Right lobe of liver (tissue), 6 donors: ENCODE measurements around the gene SLC25A26. TPM values are rescaled to one million over a fixed set of nuclear protein-coding genes. Genes with fewer than 3 reads are reported as not detected.

ENCODE experiments used
- ATAC-seq, 4 donors: fragments of 200-7000 bp; cut with Tn5 transposase; one replicate each; pipeline ENCODE4 v1.9.1; 2020; ENCODE audit warnings: mild to moderate bottlenecking in 4 of 4, moderate library complexity in 4 of 4
- DNase-seq, 3 donors: peaks; one replicate each; pipeline ENCODE4 v3.0.0-alpha.2; 2020
- H3K27ac ChIP-seq, 3 donors: fragments of 200-600 bp; one replicate each; pipeline ENCODE4 v1.8.0; 2022
- H3K27me3 ChIP-seq, 2 donors: fragments of 200-600 bp; one replicate each; pipeline ENCODE4 v1.8.0; 2022
- H3K36me3 ChIP-seq, 4 donors: fragments of 200-600 bp; sonication (generic) in 1 of 4; one replicate each; pipeline versions ENCODE4 v1.5.1 to v1.8.0; 2017 to 2022; ENCODE audit warnings: control low read depth in 1 of 4
- H3K4me1 ChIP-seq, 4 donors: fragments of 200-600 bp; sonication (generic) in 1 of 4; one replicate each; pipeline versions ENCODE4 v1.5.1 to v1.8.0; 2017 to 2022; ENCODE audit warnings: control low read depth in 1 of 4
- H3K4me3 ChIP-seq, 3 donors: fragments of 200-600 bp; one replicate each; pipeline ENCODE4 v1.8.0; 2022
- H3K9me3 ChIP-seq, 4 donors: fragments of 200-600 bp; sonication (generic) in 1 of 4; one replicate each; pipeline versions ENCODE4 v1.5.1 to v1.8.0; 2017 to 2022; ENCODE audit warnings: control low read depth in 1 of 4
- CTCF ChIP-seq, 4 donors: fragments of 200-600 bp in 3 of 4; fragments of 450-650 bp in 1 of 4; IDR thresholded peaks; one replicate each; pipeline versions ENCODE4 v1.5.1 to v1.8.0; 2016 to 2022; ENCODE audit warnings: antibody characterized with exemption in 4 of 4, mild to moderate bottlenecking in 2 of 4
- POLR2A ChIP-seq: fragments of 450-650 bp; IDR thresholded peaks from one replicate; pipeline ENCODE4 v1.6.1; 2017; ENCODE audit warnings: antibody characterized with exemption, mild to moderate bottlenecking
- WGBS: methylation state at CpG from one replicate; pipeline ENCODE4 v1.1.6; 2018; ENCODE audit warnings: low coverage, low lambda C conversion rate; ENCODE audit not compliant: insufficient coverage; ENCODE audit errors: missing lambda C conversion rate; 5-methylcytosine and 5-hydroxymethylcytosine counted together
- intact Hi-C, 2 donors: fragments of 100-400 bp; cut with DNase I; formaldehyde crosslinking; loops; one replicate each; pipeline versions ENCODE4 v1.11.2 to v1.14.1; 2022
- total RNA-seq, 6 experiments: library from RNA; depleted of rRNA in 2 of 6; stranded (reverse); fragments of >200 nt in 2 of 6; fragmentation: NEBNext Ultra II Directional in 3 of 6; extraction: Animal tissue kit (Norgen Biotek cat#: 25700) in 3 of 6; gene quantifications; one replicate each; pipeline versions ENCODE4 v1.1.0 to v1.2.4, GENCODE V29; 2016 to 2023
- donor health status: DM: no; HTN: yes; CAD: no.
- donor health status: DM: no; HTN: no; CAD: no.
- donor health status: DM: no; HTN: no; CAD: no.
- donor health status: DM: no; HTN: yes; CAD: no.
- donor health status: DM: no; HTN: yes; CAD: no.

The SLC25A26 gene
- total RNA-seq, 6 experiments from 2014 or later: 11.2 to 17.4 (median 12.8) TPM

GRCh38 chr3:66425032-66425431, 204.2 kb downstream of the SLC25A26 start:
- H3K27ac ChIP-seq: peak overlapping the region in 1 of 3 donors; percentile 65
- DNase-seq (peak in 2 of 3 donors; percentile 82 to 88), ATAC-seq (peak; percentile 19 to 82 (median 58))

GRCh38 chr3:66425576-66426114, 204.8 kb downstream of the SLC25A26 start:
- DNase-seq: no peak
- no peaks in the 10 kb centered on the region for H3K36me3 ChIP-seq
- intact Hi-C loops: no loop called here
- H3K4me1 ChIP-seq: peaks cover 0 to 35% (median 8%) of the 10 kb centered on the region in 4 donors
- H3K27ac ChIP-seq: peak overlapping the region in 1 of 3 donors; percentile 65
- H3K9me3 ChIP-seq: no peaks in the 10 kb centered on the region
- TF ChIP-seq CTCF (IDR thresholded peaks at IDR 0.05) (no peak), POLR2A (no peak)
- 84% methylated on average over 7 of the region's 7 CpGs for WGBS
- ATAC-seq: no peak
- H3K27me3 ChIP-seq: no peaks in the 10 kb centered on the region
- no peak overlapping the region for H3K4me3 ChIP-seq

More at GRCh38 chr3:66425032-66425431, 204.2 kb downstream of the SLC25A26 start:
- H3K4me3 ChIP-seq: no peak overlapping the region
- WGBS: 19% methylated on average over 5 of the region's 5 CpGs
- H3K9me3 ChIP-seq: no peaks in the 10 kb centered on the region
- no peaks in the 10 kb centered on the region for H3K36me3 ChIP-seq
- TF ChIP-seq POLR2A: no peak
- no peak for TF ChIP-seq CTCF (IDR thresholded peaks at IDR 0.05)
- peaks cover 0 to 35% (median 8%) of the 10 kb centered on the region in 4 donors for H3K4me1 ChIP-seq
- no peaks in the 10 kb centered on the region for H3K27me3 ChIP-seq
- intact Hi-C loops: no loop called here

GRCh38 chr3:66426135-66426534, 205.3 kb downstream of the SLC25A26 start:
- Histone ChIP-seq H3K27ac (peak overlapping the region in 1 of 3 donors; percentile 65), H3K9me3 (no peaks in the 10 kb centered on the region), H3K4me1 (peaks cover 0 to 35% (median 8%) of the 10 kb centered on the region in 4 donors), H3K27me3 (no peaks in the 10 kb centered on the region), H3K36me3 (no peaks in the 10 kb centered on the region), H3K4me3 (no peak overlapping the region)
- intact Hi-C loops: no loop called here
- 67% methylated on average over 1 of the region's 1 CpG for WGBS
- TF ChIP-seq CTCF (IDR thresholded peaks at IDR 0.05) (no peak), POLR2A (no peak)
- no peak for DNase-seq
- no peak for ATAC-seq

DNA sequence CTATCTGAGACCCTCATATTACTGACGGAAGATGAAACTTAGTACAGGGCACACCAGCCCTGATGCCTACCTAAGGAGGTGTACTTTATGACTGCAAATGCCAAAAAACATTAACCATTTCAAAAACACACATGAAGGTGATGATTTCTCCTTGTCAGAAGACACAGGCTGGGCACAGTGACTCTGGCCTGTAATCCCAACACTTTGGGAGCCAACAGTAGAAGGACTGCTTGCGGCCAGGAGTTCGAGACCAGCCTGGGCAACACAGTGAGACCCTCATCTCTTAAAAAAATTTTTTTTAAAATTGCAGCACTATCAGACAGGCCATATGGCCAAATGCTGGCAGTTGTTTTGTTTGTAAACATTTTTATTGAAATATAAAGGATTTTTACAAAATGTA, 206.6 kb downstream of the SLC25A26 start:
- ATAC-seq (no peak), DNase-seq (no peak)
- Histone ChIP-seq H3K4me1 (peaks cover 0 to 30% (median 8%) of the 10 kb centered on the region in 4 donors), H3K27ac (no peak overlapping the region), H3K36me3 (no peaks in the 10 kb centered on the region), H3K27me3 (no peaks in the 10 kb centered on the region), H3K4me3 (no peak overlapping the region), H3K9me3 (no peaks in the 10 kb centered on the region)
- 97% methylated on average over 3 of the region's 3 CpGs for whole genome bisulfite sequencing
- intact Hi-C loops: no loop called here
- TF ChIP-seq POLR2A (no peak), CTCF (IDR thresholded peaks at IDR 0.05) (no peak)
